Measurements from ENCODE around the gene MAN2C1.
"Not testable (repeated sequence)": the region's sequence is repeated elsewhere in the genome, so short reads cannot be mapped to it uniquely, and the experiment has no call there.

MAN2C1 gene

GRCh38 chr15:75367913-75368688 lies at the start of gene MAN2C1:
Gene MAN2C1, minus strand, starts transcription at chr15:75368607. Its CDS starts 24 bp downstream, at chr15:75368583.
- peak; percentile 78 for DNase-seq

DNA sequence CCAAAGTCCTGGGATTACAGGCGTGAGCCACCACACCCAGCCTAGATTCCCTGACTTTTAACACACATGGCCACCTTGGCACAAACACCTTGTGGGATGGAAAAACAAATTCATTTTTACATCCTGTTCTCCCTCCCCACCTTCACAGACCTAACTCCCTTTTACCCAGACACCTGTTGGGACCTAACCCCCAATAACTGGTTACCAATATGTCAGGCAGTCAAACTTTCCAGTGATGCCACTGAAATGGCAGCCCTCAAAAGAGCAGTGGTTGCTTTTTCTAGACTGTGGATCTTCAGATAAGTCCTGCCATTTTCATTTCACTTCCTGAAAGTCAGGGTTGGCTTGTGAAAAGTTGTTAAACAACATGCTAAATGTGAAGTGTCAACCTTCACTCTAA lies 48.2 kb upstream of the MAN2C1 start:
- DNase-seq, result no peak

GRCh38 chr15:75410196-75410595 lies 41.8 kb upstream of the MAN2C1 start:
- no peak for DNase-seq

DNA sequence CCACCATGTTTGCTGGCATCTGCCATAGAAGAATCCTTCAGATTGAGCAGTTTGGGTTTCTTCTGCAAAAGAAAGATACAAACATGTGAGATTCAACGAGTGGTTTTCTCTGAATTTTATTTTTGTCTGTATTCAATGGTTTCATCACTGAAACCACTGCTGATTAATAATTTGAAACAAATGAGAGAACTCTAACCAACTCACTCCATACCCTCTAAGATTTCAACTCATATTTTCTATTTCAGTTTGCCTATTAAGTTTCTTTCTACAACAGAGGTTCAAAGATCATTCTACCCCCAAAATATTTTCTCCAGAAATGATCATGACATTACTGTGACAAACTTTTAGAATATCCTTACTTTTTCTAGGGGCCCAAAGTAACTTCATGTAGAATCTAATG lies 38.7 kb upstream of the MAN2C1 start:
- DNase-seq, result no peak

DNA sequence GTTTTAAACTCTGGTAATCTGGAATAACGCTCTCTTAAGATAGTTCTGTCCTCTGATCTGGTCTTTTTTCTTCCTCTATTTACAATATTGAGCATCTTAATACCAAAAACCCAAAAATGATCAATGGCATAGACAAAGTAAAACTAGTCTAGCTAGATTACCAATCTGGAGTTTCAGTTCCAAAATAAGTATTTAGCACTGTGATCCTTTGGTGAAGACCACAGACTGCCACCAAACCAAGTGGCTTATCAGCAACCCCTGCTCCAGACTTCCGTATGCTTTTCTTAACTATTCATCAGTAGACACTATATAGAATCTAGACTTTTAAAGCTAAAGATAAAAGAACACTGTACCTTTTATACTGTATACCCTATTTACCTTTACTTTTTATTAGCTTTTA lies 35.5 kb upstream of the MAN2C1 start:
- no peak for DNase-seq

DNA sequence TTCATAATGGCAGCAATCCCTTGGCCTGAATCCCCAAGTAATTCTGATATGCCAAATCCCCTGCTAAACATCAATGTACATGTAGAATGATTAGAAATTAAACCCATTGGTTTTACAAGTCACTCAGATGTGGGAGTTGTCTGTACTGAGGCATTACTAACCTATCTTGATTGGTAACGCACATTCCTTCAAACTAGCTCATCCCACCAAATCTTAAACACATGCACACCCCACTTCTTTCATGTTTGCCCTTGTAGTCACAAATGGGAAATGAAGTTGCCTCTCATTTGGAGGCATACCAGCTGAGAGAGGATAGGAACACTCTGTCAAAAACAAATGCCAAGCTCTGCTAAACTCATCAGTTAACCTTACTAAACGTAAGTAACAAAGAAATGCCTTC lies 29.1 kb upstream of the MAN2C1 start:
- DNase-seq, result no peak

- no peak for DNase-seq
Measured at GRCh38 chr15:75389791-75390382, 21.5 kb upstream of the MAN2C1 start.

DNA sequence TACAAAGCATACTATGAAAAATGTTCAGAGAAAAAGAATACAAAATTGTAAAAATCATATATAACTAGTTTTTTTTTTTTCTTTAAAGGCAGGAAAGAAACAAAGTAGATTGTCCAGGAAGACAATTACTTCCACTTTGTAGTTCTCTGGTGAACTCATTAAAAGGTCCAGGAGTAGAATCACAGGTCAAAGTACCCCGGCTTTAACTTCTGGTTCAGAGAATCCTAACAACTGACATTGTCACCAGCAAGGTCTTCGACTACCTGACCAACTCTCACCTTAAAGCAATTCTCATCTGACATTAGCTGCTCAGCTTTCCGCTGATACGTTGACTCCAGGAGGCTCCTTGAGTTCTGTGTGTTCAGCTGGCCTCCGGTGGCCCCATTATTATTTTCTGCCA lies 15.6 kb upstream of the MAN2C1 start:
- DNase-seq, result not testable (repeated sequence)

DNA sequence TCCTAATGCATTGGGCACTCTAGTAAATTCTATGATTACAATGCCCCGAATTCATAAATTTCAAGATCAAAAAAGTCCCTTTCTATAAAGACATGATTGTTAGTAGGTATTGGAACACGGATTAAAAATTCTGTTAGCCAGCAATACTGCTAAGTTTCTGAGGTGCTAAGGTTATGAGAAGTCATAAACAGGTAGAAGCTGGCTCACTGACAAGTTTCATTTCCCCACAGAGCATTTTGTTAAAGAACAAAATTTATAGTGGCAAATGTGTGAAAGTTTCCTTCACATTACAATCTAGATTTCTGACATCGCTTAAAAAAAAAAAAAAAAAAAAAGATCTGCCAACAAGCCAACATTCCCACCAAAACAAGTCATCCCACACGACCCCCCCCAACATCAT lies 12.4 kb upstream of the MAN2C1 start:
- DNase-seq, result no peak

GRCh38 chr15:75371901-75372688 lies 3.7 kb upstream of the MAN2C1 start:
- DNase-seq, result no peak

GRCh38 chr15:75371486-75371885 lies 3.1 kb upstream of the MAN2C1 start:
- DNase-seq, result no peak

GRCh38 chr15:75369897-75370581 lies 1.6 kb upstream of the MAN2C1 start:
- DNase-seq, result no peak

DNA sequence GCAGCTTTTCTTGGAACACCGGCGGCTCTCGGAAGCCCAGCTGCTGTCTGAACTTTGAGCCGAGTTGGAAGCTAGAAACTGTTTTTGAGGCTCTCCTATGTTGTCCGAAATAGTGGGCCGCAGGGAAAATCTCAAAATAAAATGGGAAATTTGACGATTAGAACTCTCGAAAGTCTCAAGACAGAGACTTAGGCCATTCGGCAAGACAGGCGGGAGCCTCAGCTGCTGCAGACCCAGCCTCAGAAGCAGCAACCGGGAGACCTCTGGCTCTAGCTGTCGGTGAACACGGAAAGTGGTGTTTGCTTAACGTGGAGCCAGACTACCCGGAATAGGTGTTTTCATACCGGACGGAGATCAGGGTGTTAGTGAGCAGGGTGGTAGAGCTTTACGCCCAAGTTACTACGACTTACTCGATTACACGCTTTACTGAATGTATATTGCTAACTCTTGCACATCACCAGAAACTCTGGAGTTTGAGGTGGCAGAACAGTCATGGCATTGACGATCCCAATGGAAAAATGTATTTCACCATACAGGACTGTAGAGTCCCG lies 357 bp upstream of the MAN2C1 start:
- DNase-seq, result peak; percentile 50

GRCh38 chr15:75367406-75367912 lies 948 bp downstream of the MAN2C1 start:
- DNase-seq, result no peak

GRCh38 chr15:75367006-75367405 lies 1.4 kb downstream of the MAN2C1 start:
- DNase-seq, result no peak

DNA sequence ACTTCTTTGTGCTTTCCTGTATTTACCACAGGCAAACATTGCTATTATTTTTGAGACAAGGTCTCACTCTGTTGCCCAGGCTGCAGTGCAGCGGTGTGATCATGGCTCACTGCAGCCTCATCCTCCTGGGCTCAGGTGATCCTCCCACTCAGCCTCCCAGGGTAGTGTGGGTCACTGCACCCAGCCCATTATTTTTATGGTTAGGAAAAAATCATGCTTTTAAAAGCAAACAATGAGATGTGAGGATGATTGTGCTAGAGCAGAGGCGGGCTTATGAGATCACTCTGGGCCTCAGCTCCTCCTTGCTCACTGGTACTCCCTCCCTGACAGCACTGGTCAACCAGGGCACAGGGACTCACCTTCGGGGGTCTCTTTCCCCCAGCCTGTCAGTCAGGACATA lies 2.2 kb downstream of the MAN2C1 start:
- DNase-seq, result no peak

- no peak for DNase-seq
Measured at GRCh38 chr15:75364881-75365280, 3.5 kb downstream of the MAN2C1 start.

DNA sequence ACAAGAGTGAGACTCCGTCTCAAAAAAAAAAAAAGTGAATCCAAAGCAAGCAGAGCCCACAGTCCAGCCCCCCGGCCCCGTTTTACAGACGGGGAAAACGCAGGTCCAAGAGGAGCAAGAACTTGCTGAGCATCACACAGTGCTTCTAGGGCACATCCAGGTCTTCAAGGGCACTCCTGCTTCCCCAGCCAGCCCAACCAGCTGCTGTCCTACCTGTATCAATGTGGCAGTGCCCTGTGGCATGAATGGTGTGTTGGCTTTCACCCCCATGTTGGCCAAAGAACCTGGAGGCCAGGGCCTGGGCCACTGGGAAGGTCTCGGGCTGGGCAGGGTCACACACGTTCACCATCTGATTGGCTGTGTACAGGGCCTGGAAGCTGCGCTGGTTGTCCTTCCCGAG lies 4.6 kb downstream of the MAN2C1 start:
- no peak for DNase-seq

GRCh38 chr15:75362642-75363249 lies 5.7 kb downstream of the MAN2C1 start:
- no peak for DNase-seq

GRCh38 chr15:75361989-75362641 lies 6.3 kb downstream of the MAN2C1 start:
- DNase-seq, result no peak

GRCh38 chr15:75361361-75361988 lies 6.9 kb downstream of the MAN2C1 start:
- no peak for DNase-seq
